ENCODE results near the gene ZDHHC5. TPM values are rescaled to one million over a fixed set of nuclear protein-coding genes. Genes with fewer than 3 reads are reported as not detected.

ZDHHC5 gene
- total and polyA plus RNA-seq, 2 of the 4 experiments (the other 2 are of a cell fraction), result 19.4 to 45.7 TPM

- Histone ChIP-seq H4K91ac (ENCODE audit: insufficient read depth, low read depth, low read length) (no peak overlapping the region), H3K18ac (ENCODE audit: low read depth, low read length) (no peak overlapping the region), H2AFZ (replicated peaks; ENCODE audit: low read length, poor library complexity) (no peak overlapping the region), H2BK20ac (ENCODE audit: low read depth, low read length) (no peak overlapping the region), H3K23ac (ENCODE audit: low read depth, low read length) (no peak overlapping the region), H3K9me3 (ENCODE audit: control insufficient read depth, insufficient read depth, low read length) (no peaks in the 10 kb centered on the region), H3K4ac (ENCODE audit: low read depth, low read length) (no peak overlapping the region), H3K4me3 (ENCODE audit: insufficient read depth, low read depth, low read length) (no peak overlapping the region), H3K36me3 (ENCODE audit: control insufficient read depth, insufficient read depth, low read length) (peaks cover 25% of the 10 kb centered on the region), H3K9me1 (ENCODE audit: insufficient read depth, low read length) (0 out of 2 replicates have a peak, but pooled peaks cover 9% of the 10 kb centered on the region), H2BK5ac (ENCODE audit: low read depth, low read length, poor library complexity, severe bottlenecking) (no peak overlapping the region), H2BK15ac (ENCODE audit: low read depth, low read length) (no peak overlapping the region), H4K8ac (ENCODE audit: low read depth in 2 of 2, low read length in 2 of 2) (no peak overlapping the region), H3K56ac (ENCODE audit: extremely low read depth, insufficient read depth, low read length) (no peak overlapping the region), H3K27ac (ENCODE audit: insufficient read depth, low read length) (no peak overlapping the region), H3K14ac (replicated peaks; ENCODE audit: low read depth, low read length) (no peak overlapping the region), H3K4me2 (ENCODE audit: low read depth, low read length) (no peak overlapping the region), H3K9ac (ENCODE audit: low read depth, low read length) (no peak overlapping the region), H2BK120ac (ENCODE audit: low read depth, low read length) (no peak overlapping the region), H2AK5ac (ENCODE audit: low read depth, low read length) (no peak overlapping the region), H3K27me3 (ENCODE audit: control insufficient read depth, insufficient read depth, low read length) (no peaks in the 10 kb centered on the region), H2AK9ac (replicated peaks; ENCODE audit: low read depth, low read length, poor library complexity) (no peak overlapping the region), H3K79me1 (ENCODE audit: low read depth in 1 of 2, low read length in 2 of 2) (peaks cover 50 to 61% of the 10 kb centered on the region in 2 experiments), H4K20me1 (ENCODE audit: insufficient read depth, low read length) (peaks cover 38% of the 10 kb centered on the region), H3K4me1 (ENCODE audit: control insufficient read depth, insufficient read depth, low read length) (peaks cover 4% of the 10 kb centered on the region), H4K5ac (ENCODE audit: low read depth, low read length) (no peak overlapping the region)
- TF ChIP-seq CTCF (conservative IDR thresholded peaks at IDR 0.05; ENCODE audit: low read depth, low read length), result no peak
- dilution Hi-C loops (cut with HindIII; ENCODE audit: low sequenced_read_pairs, unreplicated experiment) (no loop called here), intact Hi-C loops (cut with micrococcal nuclease) (no loop called here), in situ Hi-C loops (cut with MboI; ENCODE audit: low sequenced_read_pairs) (no loop called here)
- DNase-seq, result peak; percentile 22
- ChIA-PET CTCF (no interaction called here), POLR2A (ENCODE audit: unreplicated experiment) (no interaction called here)
- peak; percentile 41 for ATAC-seq (ENCODE audit: low read depth)
- no TSS peak for BruUV-seq (replicated peaks)
- no CpG with 5 or more reads among the region's 2 CpGs for WGBS, 2 experiments (ENCODE audit: extremely low coverage in 2 of 2, insufficient read length in 1 of 2)
Measured at GRCh38 chr11:57680552-57680874, 12.6 kb downstream of the ZDHHC5 start.
